NCI-H510A treated with DMSO at 0.1 percent for 48 hours (cell line): ENCODE data around the gene NTRK2.

Experiments used
- DNase-seq: peaks from one replicate; lab custom pipeline; 2025; lab: John Stamatoyannopoulos, UW

Gene NTRK2

GRCh38 chr9:84681516-84682285 is 12.2 kb downstream of the NTRK2 start:
- DNase-seq: no peak

- no peak for DNase-seq
These were observed 16.5 kb downstream of the NTRK2 start for GRCh38 chr9:84686068-84686467.

DNA sequence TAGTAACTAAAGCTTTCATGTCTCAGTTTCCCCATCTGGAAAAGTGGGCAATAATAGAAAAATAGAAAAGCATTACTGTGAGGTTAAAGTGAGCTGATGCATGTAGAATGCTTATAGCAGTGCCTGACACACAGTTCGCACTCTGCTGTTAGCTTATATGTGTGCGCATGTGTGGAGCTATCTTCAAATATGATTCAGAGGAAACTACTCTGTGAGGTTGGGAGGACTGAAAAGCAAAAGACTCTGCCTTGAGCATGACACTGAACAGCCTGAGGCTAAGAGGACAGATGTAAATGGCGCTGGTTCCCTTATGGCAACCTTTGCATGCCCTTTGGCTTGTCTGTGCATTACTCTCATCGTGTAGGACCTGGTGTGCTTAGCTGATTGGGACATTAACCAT is 19.4 kb downstream of the NTRK2 start:
- DNase-seq: no peak

DNA sequence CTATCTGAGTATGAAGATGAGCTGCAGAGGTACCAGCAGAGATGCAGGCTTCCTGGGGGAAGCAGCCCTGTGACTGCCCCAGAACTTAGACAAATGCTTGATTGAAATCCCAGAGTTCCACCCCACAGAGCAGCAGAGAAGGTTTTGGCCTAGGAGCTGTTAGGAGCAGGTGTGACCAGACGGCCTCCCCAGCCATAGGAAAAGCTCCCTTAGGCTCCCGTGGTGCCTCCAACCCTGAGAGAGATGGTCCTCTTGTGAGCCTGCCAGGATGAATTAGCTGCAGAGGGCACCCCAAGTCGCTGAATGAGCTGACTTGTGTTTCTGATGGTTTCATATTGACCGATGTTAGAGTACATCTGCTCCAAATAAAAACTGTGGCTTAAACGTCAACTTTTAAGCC is 22.1 kb downstream of the NTRK2 start:
- no peak for DNase-seq

DNA sequence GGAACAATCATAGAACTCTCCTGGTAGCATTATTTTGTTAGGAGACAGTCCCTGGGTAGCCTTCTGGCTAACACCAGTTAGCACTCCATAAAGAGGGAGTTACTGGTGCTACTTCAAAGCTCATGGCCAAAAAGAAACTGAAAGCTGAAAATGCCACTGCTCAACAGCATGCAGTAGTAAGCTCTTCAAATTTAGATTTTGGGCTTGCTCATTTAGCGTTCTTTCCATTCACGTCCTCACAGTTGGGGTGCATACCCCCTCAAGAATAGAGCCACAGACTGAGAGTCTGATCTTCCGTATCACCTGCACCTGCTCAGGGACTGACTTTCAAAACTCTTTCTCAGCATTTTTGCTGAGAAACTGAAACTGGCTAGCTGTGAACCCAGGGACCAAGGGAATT is 24.7 kb downstream of the NTRK2 start:
- DNase-seq: no peak

DNA sequence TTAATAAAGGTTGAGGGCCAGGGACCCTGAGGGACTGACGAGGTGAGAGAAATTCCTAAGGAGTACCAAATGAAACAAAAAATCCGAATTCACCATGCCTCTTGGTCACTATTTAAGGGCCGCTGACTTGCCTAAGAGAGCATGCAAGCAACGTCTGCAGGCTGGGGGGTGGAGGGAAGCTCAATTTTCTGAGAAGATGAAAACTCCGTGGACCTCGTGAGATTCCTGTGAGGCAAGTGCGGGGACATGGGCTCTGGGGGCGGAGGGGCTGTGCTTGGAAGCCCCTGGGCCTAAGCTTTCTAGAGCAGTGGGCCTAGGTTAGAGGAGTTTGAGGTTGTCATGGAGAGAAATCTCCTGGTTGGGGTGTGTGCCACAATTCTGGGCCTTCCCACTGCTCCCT is 27.5 kb downstream of the NTRK2 start:
- no peak for DNase-seq

- peak; percentile 46 for DNase-seq
These were observed 28.1 kb downstream of the NTRK2 start for GRCh38 chr9:84697509-84698114.

- DNase-seq: no peak
These were observed 28.8 kb downstream of the NTRK2 start for GRCh38 chr9:84698323-84698722.

- DNase-seq: no peak
These were observed 30.5 kb downstream of the NTRK2 start for GRCh38 chr9:84699984-84700383.

GRCh38 chr9:84701801-84702200 is 32.3 kb downstream of the NTRK2 start:
- no peak for DNase-seq

GRCh38 chr9:84702471-84702870 is 32.9 kb downstream of the NTRK2 start:
- no peak for DNase-seq

DNA sequence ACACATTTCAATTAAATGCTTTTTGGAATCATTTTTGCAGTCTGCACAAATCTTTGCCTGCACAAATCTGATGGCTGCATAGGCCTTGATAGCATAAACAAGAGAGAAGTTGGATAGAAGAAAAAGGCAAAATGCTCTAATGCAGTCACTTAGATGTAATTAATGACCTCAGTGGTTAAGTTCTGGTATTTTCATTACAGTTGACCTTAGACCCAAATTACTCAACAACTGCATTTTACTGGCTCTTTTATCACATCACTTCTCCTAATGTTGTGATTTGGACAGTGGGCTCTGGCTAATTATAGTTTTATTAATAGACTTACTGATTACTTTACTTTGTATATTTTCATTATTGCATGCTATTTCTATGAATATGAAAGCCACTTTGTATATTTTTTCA is 34.3 kb downstream of the NTRK2 start:
- DNase-seq: no peak

GRCh38 chr9:84705128-84705527 is 35.6 kb downstream of the NTRK2 start:
- DNase-seq: no peak

DNA sequence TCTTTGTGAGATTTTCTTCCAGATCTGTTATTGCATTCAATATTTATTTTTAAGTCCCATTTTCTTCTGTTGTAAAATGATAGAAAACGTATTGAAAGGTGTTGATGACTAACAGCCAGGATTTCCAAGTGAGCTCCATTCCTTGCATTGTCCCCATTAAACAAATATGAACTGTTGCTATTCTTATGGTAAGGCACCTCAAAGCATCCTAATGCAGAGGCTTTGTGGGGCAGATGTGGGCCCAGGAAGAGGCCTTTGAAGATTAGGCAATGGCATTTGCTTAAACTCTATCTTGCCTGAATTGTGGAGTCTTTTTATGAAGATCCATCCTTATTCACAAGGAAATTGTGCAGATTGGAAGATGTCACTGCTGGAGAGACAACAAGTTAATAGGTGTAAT is 38.9 kb downstream of the NTRK2 start:
- no peak for DNase-seq

- DNase-seq: no peak
These were observed 39.5 kb downstream of the NTRK2 start for GRCh38 chr9:84709056-84709455.

- DNase-seq: no peak
These were observed 41.3 kb downstream of the NTRK2 start for GRCh38 chr9:84710701-84711397.

GRCh38 chr9:84711398-84711777 is 41.9 kb downstream of the NTRK2 start:
- no peak for DNase-seq

GRCh38 chr9:84711936-84712335 is 42.4 kb downstream of the NTRK2 start:
- DNase-seq: no peak

DNA sequence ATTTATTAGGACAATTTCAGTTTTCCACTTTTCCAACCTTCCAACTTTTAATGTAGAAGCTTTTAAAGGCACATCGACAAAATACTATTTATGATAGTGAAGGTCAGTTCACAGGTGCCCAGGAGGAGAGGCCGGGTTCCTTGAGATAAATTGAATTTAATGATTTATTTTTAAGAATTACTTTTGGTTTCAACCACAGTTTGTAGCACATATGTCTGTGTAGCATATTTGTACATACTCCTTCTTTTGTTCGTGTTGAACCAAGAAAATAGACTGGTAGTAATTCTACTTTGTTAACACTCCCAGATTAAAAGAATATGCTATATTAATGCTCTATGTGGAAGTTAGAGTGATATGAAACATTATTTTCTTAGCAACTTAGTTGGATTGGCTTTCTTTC is 46.7 kb downstream of the NTRK2 start:
- no peak for DNase-seq

- no peak for DNase-seq
These were observed 48.9 kb downstream of the NTRK2 start for GRCh38 chr9:84718476-84718875.

GRCh38 chr9:84722388-84722989 is 53.0 kb downstream of the NTRK2 start:
- DNase-seq: no peak

- no peak for DNase-seq
These were observed 53.9 kb downstream of the NTRK2 start for GRCh38 chr9:84723426-84723825.

- DNase-seq: no peak
These were observed 62.2 kb downstream of the NTRK2 start for GRCh38 chr9:84731696-84732095.
